ENCODE measurements around the gene GREB1.

GREB1 gene

GRCh38 chr2:11642972-11643371 lies 109.1 kb downstream of the GREB1 start:
- TF ChIP-seq ZNF664 (tag by site-specific recombination; IDR thresholded peaks at IDR 0.05): no peak
- TF ChIP-seq ZSCAN23 (tag by site-specific recombination; IDR thresholded peaks at IDR 0.05): no peak
- TF ChIP-seq ZNF175 (tag by site-specific recombination; IDR thresholded peaks at IDR 0.05): no peak
- TF ChIP-seq ZNF266 (tag by site-specific recombination; IDR thresholded peaks at IDR 0.05; ENCODE audit: low read depth): no peak
- TF ChIP-seq MEIS1 (CRISPR knock-in tag; IDR thresholded peaks at IDR 0.05; ENCODE audit: borderline replicate concordance): no peak
- TF ChIP-seq PRDM6 (tag by site-specific recombination; IDR thresholded peaks at IDR 0.05): no peak
- no peak for TF ChIP-seq ZNF670 (tag by site-specific recombination; IDR thresholded peaks at IDR 0.05; ENCODE audit: low read depth)
- TF ChIP-seq WT1 (tag by site-specific recombination; IDR thresholded peaks at IDR 0.05): no peak
- TF ChIP-seq ZNF214 (tag by site-specific recombination; IDR thresholded peaks at IDR 0.05; ENCODE audit: borderline replicate concordance): no peak
- TF ChIP-seq FEZF1 (tag by site-specific recombination; IDR thresholded peaks at IDR 0.05): no peak
- TF ChIP-seq ZNF132 (tag by site-specific recombination; IDR thresholded peaks at IDR 0.05; ENCODE audit: borderline replicate concordance): no peak
- no peak for TF ChIP-seq ZNF639 (tag by site-specific recombination; IDR thresholded peaks at IDR 0.05)
- TF ChIP-seq KLF10 (tag by site-specific recombination; IDR thresholded peaks at IDR 0.05): no peak
- TF ChIP-seq OSR2 (tag by site-specific recombination; IDR thresholded peaks at IDR 0.05): no peak
- TF ChIP-seq ZBTB7A (tag by site-specific recombination; IDR thresholded peaks at IDR 0.05; ENCODE audit: low read depth): no peak
- TF ChIP-seq PRDM1 (tag by site-specific recombination; IDR thresholded peaks at IDR 0.05): no peak
- TF ChIP-seq ZFP3 (tag by site-specific recombination; IDR thresholded peaks at IDR 0.05; ENCODE audit: low read depth): no peak
- TF ChIP-seq HOXC10 (CRISPR knock-in tag; IDR thresholded peaks at IDR 0.05): no peak
- no peaks in the 10 kb centered on the region for H3K36me3 ChIP-seq (ENCODE audit: control insufficient read depth in 2 of 2, insufficient read depth in 1 of 2, low read length in 2 of 2)
- CTCF ChIA-PET: no interaction called here
- no peaks in the 10 kb centered on the region for H3K4me1 ChIP-seq (ENCODE audit: control insufficient read depth, insufficient read depth, low read length)
- POLR2A ChIA-PET: no interaction called here
- H3K27ac ChIP-seq (ENCODE audit: extremely low read depth, low read depth, low read length): no peak overlapping the region
- H3K4me3 ChIP-seq (ENCODE audit: low read depth, low read length): no peak overlapping the region
- no peaks in the 10 kb centered on the region for H3K9me3 ChIP-seq (ENCODE audit: control insufficient read depth, insufficient read depth, low read depth, low read length)

GRCh38 chr2:11644293-11644692 lies 110.4 kb downstream of the GREB1 start:
- no peak overlapping the region for H3K27ac ChIP-seq (ENCODE audit: extremely low read depth, low read depth, low read length)
- H3K4me1 ChIP-seq (ENCODE audit: control insufficient read depth, insufficient read depth, low read length): no peaks in the 10 kb centered on the region
- H3K36me3 ChIP-seq (ENCODE audit: control insufficient read depth in 2 of 2, insufficient read depth in 1 of 2, low read length in 2 of 2): no peaks in the 10 kb centered on the region
- no peaks in the 10 kb centered on the region for H3K9me3 ChIP-seq (ENCODE audit: control insufficient read depth, insufficient read depth, low read depth, low read length)
- ChIA-PET CTCF (no interaction called here), POLR2A (no interaction called here)
- no peak overlapping the region for H3K4me3 ChIP-seq (ENCODE audit: low read depth, low read length)
- no peak for TF ChIP-seq ZNF362 (tag by site-specific recombination; IDR thresholded peaks at IDR 0.05)
- no peak for TF ChIP-seq ZNF558 (tag by site-specific recombination; IDR thresholded peaks at IDR 0.05)
- no peak for TF ChIP-seq KLF8 (tag by site-specific recombination; IDR thresholded peaks at IDR 0.05)
- TF ChIP-seq ZNF747 (tag by site-specific recombination; IDR thresholded peaks at IDR 0.05): no peak
- no peak for TF ChIP-seq ZNF561 (tag by site-specific recombination; IDR thresholded peaks at IDR 0.05; ENCODE audit: borderline replicate concordance)
- no peak for TF ChIP-seq ZNF324 (tag by site-specific recombination; IDR thresholded peaks at IDR 0.05)
- no peak for TF ChIP-seq ZNF391 (tag by site-specific recombination; IDR thresholded peaks at IDR 0.05; ENCODE audit: borderline replicate concordance, low read depth)
- TF ChIP-seq ZNF37A (tag by site-specific recombination; IDR thresholded peaks at IDR 0.05): no peak
- no peak for TF ChIP-seq ZFP41 (tag by site-specific recombination; IDR thresholded peaks at IDR 0.05; ENCODE audit: borderline replicate concordance)
- no peak for TF ChIP-seq ZNF140 (tag by site-specific recombination; IDR thresholded peaks at IDR 0.05)
- TF ChIP-seq EGR2 (tag by site-specific recombination; IDR thresholded peaks at IDR 0.05; ENCODE audit: low read depth): no peak
- TF ChIP-seq OVOL3 (tag by site-specific recombination; IDR thresholded peaks at IDR 0.05): no peak
- no peak for TF ChIP-seq ZNF302 (tag by site-specific recombination; IDR thresholded peaks at IDR 0.05; ENCODE audit: low read depth)
- no peak for TF ChIP-seq ZNF354C (tag by site-specific recombination; IDR thresholded peaks at IDR 0.05; ENCODE audit: borderline replicate concordance, low read depth)
- no peak for TF ChIP-seq BCL11A (tag by site-specific recombination; IDR thresholded peaks at IDR 0.05; ENCODE audit: low read depth)
